ENCODE measurements around the gene BICD2. TPM values are rescaled to one million over a fixed set of nuclear protein-coding genes. Genes with fewer than 3 reads are reported as not detected.

Gene BICD2
- total and polyA plus RNA-seq, 9 of the 15 experiments (the other 6 are each of a cell fraction or from before 2014, with no cell fraction given) = 3.6 to 23.4 (median 11.8) TPM

GRCh38 chr9:92764381-92764987 is at the start of gene BICD2 (continued):
- TF ChIP-seq GMEB1 (CRISPR knock-in tag; IDR thresholded peaks at IDR 0.05) (peak; percentile 85), NONO (IDR thresholded peaks at IDR 0.05; ENCODE audit: low read depth in 2 of 2, low read length in 1 of 2) (0 out of 4 replicates have a peak, but pooled peaks of 1 of the 2 experiments have one; percentile 19), ATF6 (CRISPR knock-in tag; IDR thresholded peaks at IDR 0.05) (peak; percentile 16; the same call in 1 of the 2 replicates), NFYB (IDR thresholded peaks at IDR 0.05; ENCODE audit: extremely low read depth, insufficient read length) (peak; percentile 67), FOS (IDR thresholded peaks at IDR 0.05; ENCODE audit: extremely low read depth, insufficient read length) (peak; percentile 62), POLR2G (IDR thresholded peaks at IDR 0.05; ENCODE audit: low read depth, low read length) (no peak), PHF8 (IDR thresholded peaks at IDR 0.05; ENCODE audit: borderline replicate concordance, low read length) (peak; percentile 69; the same call in 1 of the 2 replicates), SIN3A (IDR thresholded peaks at IDR 0.05; ENCODE audit: borderline replicate concordance in 2 of 2, control insufficient read depth in 1 of 2, low read depth in 2 of 2, low read length in 2 of 2) (peak in 1 of 2 experiments; percentile 51; a peak in 1 of 4 replicates), DNMT1 (IDR thresholded peaks at IDR 0.05) (no peak), RBM25 (IDR thresholded peaks at IDR 0.05; ENCODE audit: low read depth, low read length, severe bottlenecking) (peak; percentile 91), RAD21 (CRISPR knock-in tag; conservative IDR thresholded peaks at IDR 0.05 in 1 of 2, IDR thresholded peaks at IDR 0.05 in 1 of 2) (no peak), ZNF121 (CRISPR knock-in tag; conservative IDR thresholded peaks at IDR 0.05) (0 out of 2 replicates have a peak, but pooled peaks have one; percentile 12), ZNF324 (CRISPR knock-in tag; IDR thresholded peaks at IDR 0.05) (no peak), RB1 (IDR thresholded peaks at IDR 0.05; ENCODE audit: low read depth) (peak; percentile 22; the same call in 1 of the 2 replicates), SAFB (IDR thresholded peaks at IDR 0.05; ENCODE audit: borderline replicate concordance, low read depth, low read length) (peak; percentile 63; the same call in 1 of the 2 replicates), COPS2 (conservative IDR thresholded peaks at IDR 0.05) (no peak)
- TF ChIP-seq, protein P1, sequence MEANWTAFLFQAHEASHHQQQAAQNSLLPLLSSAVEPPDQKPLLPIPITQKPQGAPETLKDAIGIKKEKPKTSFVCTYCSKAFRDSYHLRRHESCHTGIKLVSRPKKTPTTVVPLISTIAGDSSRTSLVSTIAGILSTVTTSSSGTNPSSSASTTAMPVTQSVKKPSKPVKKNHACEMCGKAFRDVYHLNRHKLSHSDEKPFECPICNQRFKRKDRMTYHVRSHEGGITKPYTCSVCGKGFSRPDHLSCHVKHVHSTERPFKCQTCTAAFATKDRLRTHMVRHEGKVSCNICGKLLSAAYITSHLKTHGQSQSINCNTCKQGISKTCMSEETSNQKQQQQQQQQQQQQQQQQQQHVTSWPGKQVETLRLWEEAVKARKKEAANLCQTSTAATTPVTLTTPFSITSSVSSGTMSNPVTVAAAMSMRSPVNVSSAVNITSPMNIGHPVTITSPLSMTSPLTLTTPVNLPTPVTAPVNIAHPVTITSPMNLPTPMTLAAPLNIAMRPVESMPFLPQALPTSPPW (CRISPR knock-in tag; IDR thresholded peaks at IDR 0.05) = peak; percentile 80
- TF ChIP-seq, protein P2, sequence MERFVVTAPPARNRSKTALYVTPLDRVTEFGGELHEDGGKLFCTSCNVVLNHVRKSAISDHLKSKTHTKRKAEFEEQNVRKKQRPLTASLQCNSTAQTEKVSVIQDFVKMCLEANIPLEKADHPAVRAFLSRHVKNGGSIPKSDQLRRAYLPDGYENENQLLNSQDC (CRISPR knock-in tag; IDR thresholded peaks at IDR 0.05) = peak; percentile 60; the same call in 1 of the 2 replicates
- TF ChIP-seq, protein P3, sequence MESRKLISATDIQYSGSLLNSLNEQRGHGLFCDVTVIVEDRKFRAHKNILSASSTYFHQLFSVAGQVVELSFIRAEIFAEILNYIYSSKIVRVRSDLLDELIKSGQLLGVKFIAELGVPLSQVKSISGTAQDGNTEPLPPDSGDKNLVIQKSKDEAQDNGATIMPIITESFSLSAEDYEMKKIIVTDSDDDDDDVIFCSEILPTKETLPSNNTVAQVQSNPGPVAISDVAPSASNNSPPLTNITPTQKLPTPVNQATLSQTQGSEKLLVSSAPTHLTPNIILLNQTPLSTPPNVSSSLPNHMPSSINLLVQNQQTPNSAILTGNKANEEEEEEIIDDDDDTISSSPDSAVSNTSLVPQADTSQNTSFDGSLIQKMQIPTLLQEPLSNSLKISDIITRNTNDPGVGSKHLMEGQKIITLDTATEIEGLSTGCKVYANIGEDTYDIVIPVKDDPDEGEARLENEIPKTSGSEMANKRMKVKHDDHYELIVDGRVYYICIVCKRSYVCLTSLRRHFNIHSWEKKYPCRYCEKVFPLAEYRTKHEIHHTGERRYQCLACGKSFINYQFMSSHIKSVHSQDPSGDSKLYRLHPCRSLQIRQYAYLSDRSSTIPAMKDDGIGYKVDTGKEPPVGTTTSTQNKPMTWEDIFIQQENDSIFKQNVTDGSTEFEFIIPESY (CRISPR knock-in tag; IDR thresholded peaks at IDR 0.05) = no peak
